ENCODE measurements around the gene DNAJC18.

Gene DNAJC18

GRCh38 chr5:139453683-139454567, 14.6 kb upstream of the DNAJC18 start:
- H2AFZ ChIP-seq: no peak overlapping the region
- H3K79me2 ChIP-seq: no peaks in the 10 kb centered on the region
- H3K4me2 ChIP-seq (ENCODE audit: low read length): no peak overlapping the region
- H3K36me3 ChIP-seq (ENCODE audit: control insufficient read depth, insufficient read depth, low read length): no peaks in the 10 kb centered on the region
- TF ChIP-seq, protein P1, sequence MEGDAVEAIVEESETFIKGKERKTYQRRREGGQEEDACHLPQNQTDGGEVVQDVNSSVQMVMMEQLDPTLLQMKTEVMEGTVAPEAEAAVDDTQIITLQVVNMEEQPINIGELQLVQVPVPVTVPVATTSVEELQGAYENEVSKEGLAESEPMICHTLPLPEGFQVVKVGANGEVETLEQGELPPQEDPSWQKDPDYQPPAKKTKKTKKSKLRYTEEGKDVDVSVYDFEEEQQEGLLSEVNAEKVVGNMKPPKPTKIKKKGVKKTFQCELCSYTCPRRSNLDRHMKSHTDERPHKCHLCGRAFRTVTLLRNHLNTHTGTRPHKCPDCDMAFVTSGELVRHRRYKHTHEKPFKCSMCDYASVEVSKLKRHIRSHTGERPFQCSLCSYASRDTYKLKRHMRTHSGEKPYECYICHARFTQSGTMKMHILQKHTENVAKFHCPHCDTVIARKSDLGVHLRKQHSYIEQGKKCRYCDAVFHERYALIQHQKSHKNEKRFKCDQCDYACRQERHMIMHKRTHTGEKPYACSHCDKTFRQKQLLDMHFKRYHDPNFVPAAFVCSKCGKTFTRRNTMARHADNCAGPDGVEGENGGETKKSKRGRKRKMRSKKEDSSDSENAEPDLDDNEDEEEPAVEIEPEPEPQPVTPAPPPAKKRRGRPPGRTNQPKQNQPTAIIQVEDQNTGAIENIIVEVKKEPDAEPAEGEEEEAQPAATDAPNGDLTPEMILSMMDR (IDR thresholded peaks at IDR 0.05): no peak
- no peak overlapping the region for H3K27ac ChIP-seq
- no peaks in the 10 kb centered on the region for H3K9me3 ChIP-seq (ENCODE audit: control insufficient read depth, low read length)
- H3K27me3 ChIP-seq (ENCODE audit: control insufficient read depth, insufficient read depth, low read length): no peaks in the 10 kb centered on the region
- H3K4me3 ChIP-seq (ENCODE audit: low read depth, low read length): no peak overlapping the region
- no peak overlapping the region for H3K9ac ChIP-seq
- no peaks in the 10 kb centered on the region for H3K4me1 ChIP-seq

GRCh38 chr5:139451878-139452660, 12.7 kb upstream of the DNAJC18 start:
- no peak overlapping the region for H3K9ac ChIP-seq
- TF ChIP-seq, protein P1 (IDR thresholded peaks at IDR 0.05): no peak
- no peak overlapping the region for H3K27ac ChIP-seq

DNA sequence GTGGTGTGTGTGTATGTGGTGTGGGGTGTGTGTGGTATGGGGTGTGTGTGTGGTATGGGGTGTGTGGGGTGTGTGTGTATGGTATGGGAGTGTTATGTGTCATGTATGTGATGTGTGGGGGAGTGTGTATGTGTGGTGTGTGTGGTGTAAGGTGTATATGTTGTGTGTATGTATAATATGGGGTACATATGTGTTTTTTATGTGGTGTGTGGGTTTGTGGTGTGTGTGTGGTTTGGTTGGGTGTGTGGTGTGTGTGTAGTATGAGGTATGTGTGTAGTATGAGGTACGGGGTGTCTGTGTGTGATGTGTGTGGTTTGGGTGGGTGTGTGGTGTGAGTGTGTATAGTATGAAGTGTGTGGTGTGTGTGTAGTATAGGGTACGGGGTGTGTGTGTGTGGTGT, 11.9 kb upstream of the DNAJC18 start:
- TF ChIP-seq, protein P1 (IDR thresholded peaks at IDR 0.05): no peak

More at GRCh38 chr5:139451878-139452660, 12.7 kb upstream of the DNAJC18 start:
- Histone ChIP-seq H3K79me2 (no peaks in the 10 kb centered on the region), H2AFZ (no peak overlapping the region), H3K36me3 (ENCODE audit: control insufficient read depth, insufficient read depth, low read length) (no peaks in the 10 kb centered on the region), H3K4me2 (ENCODE audit: low read length) (no peak overlapping the region), H3K9me3 (ENCODE audit: control insufficient read depth, low read length) (no peaks in the 10 kb centered on the region), H3K27me3 (ENCODE audit: control insufficient read depth, insufficient read depth, low read length) (no peaks in the 10 kb centered on the region), H3K4me3 (ENCODE audit: low read depth, low read length) (no peak overlapping the region), H3K4me1 (no peaks in the 10 kb centered on the region)

DNA sequence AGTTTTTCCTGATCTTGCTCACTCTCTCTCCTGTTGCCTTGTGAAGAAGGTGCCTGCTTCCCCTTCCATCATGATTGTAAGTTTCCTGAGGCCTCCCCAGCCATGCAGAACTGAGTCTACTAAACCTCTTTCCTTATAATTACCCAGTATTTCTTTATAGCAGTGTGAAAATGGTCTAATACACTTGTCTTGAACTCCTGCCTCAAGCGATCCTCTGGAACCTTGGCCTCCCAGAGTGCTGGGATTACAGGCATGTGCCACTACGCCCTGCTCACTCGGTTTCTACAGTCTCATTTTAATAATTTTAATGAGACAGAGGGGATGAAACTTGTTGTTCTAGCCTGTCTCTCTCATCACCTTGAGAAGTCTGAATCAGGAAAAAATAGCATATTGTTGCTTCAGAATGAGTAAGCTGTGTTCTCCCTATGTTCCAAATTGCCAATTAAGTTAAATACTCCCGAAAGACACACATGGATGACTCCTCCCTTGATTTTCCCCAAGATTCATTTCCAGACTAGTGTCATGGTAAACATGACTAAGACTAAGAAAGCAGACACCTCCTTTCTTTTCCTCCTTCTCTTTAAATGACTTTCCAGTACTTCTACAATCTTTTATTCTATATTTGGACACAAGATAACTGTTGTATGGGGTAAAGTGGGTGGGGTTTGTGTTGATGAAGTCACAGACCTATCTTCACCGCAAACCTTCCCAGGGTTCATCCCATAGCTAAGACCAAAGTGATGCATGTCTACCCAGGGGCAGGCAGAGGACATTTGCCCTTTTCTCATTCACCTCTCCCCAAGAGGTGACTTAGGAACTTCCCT, 7.8 kb upstream of the DNAJC18 start:
- H3K27ac ChIP-seq: no peak overlapping the region
- H3K4me2 ChIP-seq (ENCODE audit: low read length): no peak overlapping the region
- H3K79me2 ChIP-seq: no peaks in the 10 kb centered on the region
- TF ChIP-seq, protein P1 (IDR thresholded peaks at IDR 0.05): no peak
- H3K4me3 ChIP-seq (ENCODE audit: low read depth, low read length): no peak overlapping the region
- H3K9ac ChIP-seq: no peak overlapping the region
- no peaks in the 10 kb centered on the region for H3K27me3 ChIP-seq (ENCODE audit: control insufficient read depth, insufficient read depth, low read length)
- H3K9me3 ChIP-seq (ENCODE audit: control insufficient read depth, low read length): no peaks in the 10 kb centered on the region
- H3K36me3 ChIP-seq (ENCODE audit: control insufficient read depth, insufficient read depth, low read length): no peaks in the 10 kb centered on the region
- H2AFZ ChIP-seq: no peak overlapping the region
- no peaks in the 10 kb centered on the region for H3K4me1 ChIP-seq

More for the DNA sequence above, 11.9 kb upstream of the DNAJC18 start:
- H3K79me2 ChIP-seq: no peaks in the 10 kb centered on the region
- no peak overlapping the region for H3K27ac ChIP-seq
- no peak overlapping the region for H3K9ac ChIP-seq
- no peak overlapping the region for H2AFZ ChIP-seq
- H3K4me2 ChIP-seq (ENCODE audit: low read length): no peak overlapping the region
- no peaks in the 10 kb centered on the region for H3K36me3 ChIP-seq (ENCODE audit: control insufficient read depth, insufficient read depth, low read length)
- H3K4me1 ChIP-seq: no peaks in the 10 kb centered on the region
- H3K27me3 ChIP-seq (ENCODE audit: control insufficient read depth, insufficient read depth, low read length): no peaks in the 10 kb centered on the region
- no peaks in the 10 kb centered on the region for H3K9me3 ChIP-seq (ENCODE audit: control insufficient read depth, low read length)
- H3K4me3 ChIP-seq (ENCODE audit: low read depth, low read length): no peak overlapping the region

All from parathyroid adenoma (tissue), 2 donors.